ENCODE results near the gene BUD13. TPM values are rescaled to one million over a fixed set of nuclear protein-coding genes. Genes with fewer than 3 reads are reported as not detected.

The BUD13 gene
- polyA plus RNA-seq, 1 of the 3 experiments (the other 2 are of a cell fraction): 15.5 TPM

DNA sequence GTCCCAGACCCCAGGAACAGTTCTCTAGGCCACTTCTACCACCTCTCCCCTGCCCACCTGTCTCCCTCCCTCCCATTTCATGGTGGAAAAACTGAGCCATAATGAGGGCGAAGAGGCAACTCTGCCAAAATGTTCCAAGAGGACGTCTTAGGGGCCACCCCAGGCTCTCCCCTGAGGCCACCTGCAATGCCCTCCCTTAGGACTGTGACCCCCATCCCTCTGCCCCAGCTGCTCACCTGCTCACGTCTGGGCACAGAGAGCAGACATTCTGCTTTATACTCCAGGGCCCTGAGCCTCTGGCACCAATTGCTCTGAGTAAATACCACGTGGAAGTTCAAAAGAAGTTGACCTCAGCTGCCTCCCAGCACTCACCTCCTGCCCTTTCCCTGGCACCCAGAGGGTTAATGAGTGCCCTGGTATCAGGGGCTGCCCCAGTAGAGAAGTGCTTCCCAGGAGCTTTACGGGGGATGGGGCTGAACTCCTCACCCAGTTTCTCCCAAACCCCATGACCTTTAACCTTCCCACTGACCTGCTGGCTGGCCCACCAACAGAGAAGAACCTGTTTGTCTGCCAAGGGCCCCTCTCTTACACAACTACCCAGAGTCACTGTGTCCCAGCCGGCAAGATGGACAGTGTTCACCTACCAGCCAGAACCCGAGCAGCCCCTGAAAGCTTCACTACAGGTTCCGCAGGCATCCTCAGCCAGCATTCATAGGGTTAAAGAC is 19.5 kb upstream of the BUD13 start (continued):
- TF ChIP-seq, protein P1, sequence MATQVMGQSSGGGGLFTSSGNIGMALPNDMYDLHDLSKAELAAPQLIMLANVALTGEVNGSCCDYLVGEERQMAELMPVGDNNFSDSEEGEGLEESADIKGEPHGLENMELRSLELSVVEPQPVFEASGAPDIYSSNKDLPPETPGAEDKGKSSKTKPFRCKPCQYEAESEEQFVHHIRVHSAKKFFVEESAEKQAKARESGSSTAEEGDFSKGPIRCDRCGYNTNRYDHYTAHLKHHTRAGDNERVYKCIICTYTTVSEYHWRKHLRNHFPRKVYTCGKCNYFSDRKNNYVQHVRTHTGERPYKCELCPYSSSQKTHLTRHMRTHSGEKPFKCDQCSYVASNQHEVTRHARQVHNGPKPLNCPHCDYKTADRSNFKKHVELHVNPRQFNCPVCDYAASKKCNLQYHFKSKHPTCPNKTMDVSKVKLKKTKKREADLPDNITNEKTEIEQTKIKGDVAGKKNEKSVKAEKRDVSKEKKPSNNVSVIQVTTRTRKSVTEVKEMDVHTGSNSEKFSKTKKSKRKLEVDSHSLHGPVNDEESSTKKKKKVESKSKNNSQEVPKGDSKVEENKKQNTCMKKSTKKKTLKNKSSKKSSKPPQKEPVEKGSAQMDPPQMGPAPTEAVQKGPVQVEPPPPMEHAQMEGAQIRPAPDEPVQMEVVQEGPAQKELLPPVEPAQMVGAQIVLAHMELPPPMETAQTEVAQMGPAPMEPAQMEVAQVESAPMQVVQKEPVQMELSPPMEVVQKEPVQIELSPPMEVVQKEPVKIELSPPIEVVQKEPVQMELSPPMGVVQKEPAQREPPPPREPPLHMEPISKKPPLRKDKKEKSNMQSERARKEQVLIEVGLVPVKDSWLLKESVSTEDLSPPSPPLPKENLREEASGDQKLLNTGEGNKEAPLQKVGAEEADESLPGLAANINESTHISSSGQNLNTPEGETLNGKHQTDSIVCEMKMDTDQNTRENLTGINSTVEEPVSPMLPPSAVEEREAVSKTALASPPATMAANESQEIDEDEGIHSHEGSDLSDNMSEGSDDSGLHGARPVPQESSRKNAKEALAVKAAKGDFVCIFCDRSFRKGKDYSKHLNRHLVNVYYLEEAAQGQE (IDR thresholded peaks at IDR 0.05; ENCODE audit: low read depth, low read length): no peak
- no peak for TF ChIP-seq FOSL2 (IDR thresholded peaks at IDR 0.05; ENCODE audit: borderline replicate concordance, low read depth)
- no peak for TF ChIP-seq FOXJ3 (CRISPR knock-in tag; IDR thresholded peaks at IDR 0.05)

- H3K4me1 ChIP-seq (ENCODE audit: control insufficient read depth in 1 of 2, insufficient read depth in 2 of 2, low read depth in 1 of 2, low read length in 1 of 2): peaks cover 8 to 15% of the 10 kb centered on the region in 2 experiments; a peak in 2 of 4 replicates
- no peak within 1 kb of the TSS for H2AFZ ChIP-seq (ENCODE audit: low read depth)
- H3K9me2 ChIP-seq: no peaks in the 10 kb centered on the region
- ChIA-PET POLR2A (interaction anchor here (1.8 kb wide), 1 partner anchor 44 kb away, joined by 9 read pairs; no protein-coding TSS in a partner anchor), CTCF (interaction anchor here (0.6 to 11.4 kb wide), 62 partner anchors 8 to 441 kb away, joined by 3 to 268 read pairs (median 5); partner anchors contain the start of genes APOA1, APOA4, PAFAH1B2 and PCSK7)
- H3K36me3 ChIP-seq (replicated peaks in 1 of 2; ENCODE audit: control insufficient read depth in 1 of 2, insufficient read depth in 2 of 2, low read length in 1 of 2): no peaks in the 10 kb centered on the region
- peaks cover 11% of the 10 kb centered on the region for H3F3A ChIP-seq (replicated peaks; ENCODE audit: insufficient read depth)
- no peak for DNase-seq
- H3K27ac ChIP-seq (ENCODE audit: low read depth in 2 of 2, low read length in 1 of 2): peak within 1 kb of the TSS in 1 of 2 experiments; percentile 44; a peak in 2 of 4 replicates
- H3K27me3 ChIP-seq (ENCODE audit: insufficient read depth): no peaks in the 10 kb centered on the region
- no peaks in the 10 kb centered on the region for H4K20me1 ChIP-seq (ENCODE audit: insufficient read depth)
- TF ChIP-seq POLR2AphosphoS5 (IDR thresholded peaks at IDR 0.05; ENCODE audit: low read depth, low read length): no peak
- no peak for TF ChIP-seq IRF3 (IDR thresholded peaks at IDR 0.05; ENCODE audit: low read depth, low read length)
- WGBS (ENCODE audit: low lambda C conversion rate): 84% methylated on average over 7 of the region's 7 CpGs
- no peak within 1 kb of the TSS; a peak in 1 of 4 replicates for H3K4me3 ChIP-seq (ENCODE audit: low read depth in 2 of 2, low read length in 1 of 2)
- H3K4me2 ChIP-seq: no peak within 1 kb of the TSS
- H3K9ac ChIP-seq: no peak within 1 kb of the TSS
- H3K9me3 ChIP-seq: no peaks in the 10 kb centered on the region
- peaks cover 9% of the 10 kb centered on the region for H3K79me2 ChIP-seq (ENCODE audit: insufficient read depth)
Observed at GRCh38 chr11:116791813-116792143, 19.0 kb upstream of the BUD13 start, which contains the start of gene APOA5. APOA5 (minus strand) TSS chr11:116791879; CDS start chr11:116791860, 19 bp downstream.

Measured in SK-N-SH (cell line).